Endothelial cell of umbilical vein (primary cell): ENCODE results near the gene PLPPR3.
"Not testable (repeated sequence)": the region's sequence is repeated elsewhere in the genome, so short reads cannot be mapped to it uniquely, and the experiment has no call there.

Experiments used
- CTCF ChIP-seq, 2 donors: IDR thresholded peaks; 1 replicate in 1 of 2; 2 replicates in 1 of 2; pipeline ENCODE4 v1.5.1; 2011; ENCODE audit warnings: low read length in 2 of 2, mild to moderate bottlenecking in 2 of 2, moderate library complexity in 2 of 2, control low read depth in 1 of 2, inconsistent platforms in 1 of 2, low read depth in 1 of 2; ENCODE audit not compliant: insufficient read depth in 1 of 2; ENCODE audit errors: extremely low read depth in 1 of 2
- EZH2 ChIP-seq: IDR thresholded peaks from 2 replicates; pipeline ENCODE4 v1.6.1; 2012; ENCODE audit warnings: borderline replicate concordance, low read depth, mild to moderate bottlenecking, moderate library complexity, low read length, inconsistent platforms; ENCODE audit not compliant: severe bottlenecking
- GATA2 ChIP-seq: IDR thresholded peaks from 2 replicates; pipeline ENCODE4 v1.7.0; 2011; ENCODE audit warnings: low read depth, mild to moderate bottlenecking, moderate library complexity, mixed read lengths, low read length; ENCODE audit not compliant: insufficient read length, insufficient read depth
- JUN ChIP-seq: IDR thresholded peaks from 2 replicates; pipeline ENCODE4 v1.6.1; 2011; ENCODE audit warnings: borderline replicate concordance, low read depth; ENCODE audit not compliant: insufficient read length, insufficient read depth
- MAX ChIP-seq: IDR thresholded peaks from 2 replicates; pipeline ENCODE4 v1.6.1; 2011; ENCODE audit not compliant: insufficient read depth, insufficient read length
- MYC ChIP-seq: IDR thresholded peaks from one replicate; pipeline ENCODE4 v1.6.1; 2011; ENCODE audit warnings: mild to moderate bottlenecking, low read depth, low read length
- POLR2A ChIP-seq: IDR thresholded peaks from 2 replicates; pipeline ENCODE4 v1.6.1; 2012; ENCODE audit warnings: low read depth, mild to moderate bottlenecking, control low read depth, low read length
- POLR2AphosphoS5 ChIP-seq: IDR thresholded peaks from 2 replicates; pipeline ENCODE4 v1.6.1; 2012; ENCODE audit warnings: low read depth, mild to moderate bottlenecking, control low read depth, low read length, moderate library complexity; ENCODE audit not compliant: insufficient read depth

- TF ChIP-seq CTCF (IDR thresholded peaks at IDR 0.05; ENCODE audit: extremely low read depth in 1 of 2, insufficient read depth in 1 of 2, low read depth in 1 of 2, low read length in 2 of 2); JUN; POLR2A; MAX; EZH2; POLR2AphosphoS5; GATA2; MYC: not testable (repeated sequence)
These were observed 21.0 kb upstream of the PLPPR3 start for GRCh38 chr19:842802-843179.
